ENCODE measurements around the gene NDUFA7. TPM values are rescaled to one million over a fixed set of nuclear protein-coding genes. Genes with fewer than 3 reads are reported as not detected.
"Not testable (repeated sequence)": the region's sequence is repeated elsewhere in the genome, so short reads cannot be mapped to it uniquely, and the experiment has no call there.

The NDUFA7 gene
- total and polyA plus RNA-seq, 9 donors: 7.7 to 63.7 (median 30.2) TPM

GRCh38 chr19:8265872-8266271 is 55.3 kb downstream of the NDUFA7 start:
- TF ChIP-seq CTCF (IDR thresholded peaks at IDR 0.05) (no peak), EP300 (IDR thresholded peaks at IDR 0.05) (no peak), POLR2A (IDR thresholded peaks at IDR 0.05) (no peak)
- 78 to 82% (median 79%) methylated on average over 3 of the region's 3 CpGs for WGBS, 3 donors
- Histone ChIP-seq H3K9me3 (no peaks in the 10 kb centered on the region), H3K4me3 (no peak overlapping the region), H3K36me3 (no peaks in the 10 kb centered on the region), H3K27ac (no peak overlapping the region), H3K4me1 (ENCODE audit: insufficient read depth) (no peaks in the 10 kb centered on the region), H3K27me3 (no peaks in the 10 kb centered on the region)
- intact Hi-C loops (cut with DNase I): loop anchor here in 1 of 4 donors (10.0 kb wide), 1 partner anchor 49 kb away; no protein-coding TSS in a partner anchor
- peak in 1 of 5 donors; percentile 1 for DNase-seq

- intact Hi-C loops (cut with DNase I): loop anchor here in 1 of 4 donors (10.0 kb wide), 1 partner anchor 51 kb away; no protein-coding TSS in a partner anchor
- H3K9me3 ChIP-seq; H3K36me3 ChIP-seq; H3K4me3 ChIP-seq; H3K4me1 ChIP-seq (ENCODE audit: insufficient read depth); H3K27me3 ChIP-seq; H3K27ac ChIP-seq: not testable (repeated sequence)
- 70 to 94% (median 92%) methylated on average over 4 of the region's 4 CpGs for WGBS, 3 donors
- peak in 2 of 5 donors; percentile 1 to 2 for DNase-seq
Observed at GRCh38 chr19:8264248-8264647, 56.9 kb downstream of the NDUFA7 start.

GRCh38 chr19:8262431-8262830 is 58.7 kb downstream of the NDUFA7 start:
- no peaks in the 10 kb centered on the region for H3K9me3 ChIP-seq
- intact Hi-C loops (cut with DNase I): loop anchor here in 1 of 4 donors (10.0 kb wide), 1 partner anchor 52 kb away; no protein-coding TSS in a partner anchor
- H3K27ac ChIP-seq: no peak overlapping the region
- no peaks in the 10 kb centered on the region for H3K36me3 ChIP-seq
- H3K27me3 ChIP-seq: no peaks in the 10 kb centered on the region
- H3K4me1 ChIP-seq (ENCODE audit: insufficient read depth): no peaks in the 10 kb centered on the region
- H3K4me3 ChIP-seq: no peak overlapping the region
- DNase-seq: peak in 1 of 5 donors; percentile 30
- TF ChIP-seq EP300 (IDR thresholded peaks at IDR 0.05) (no peak), POLR2A (IDR thresholded peaks at IDR 0.05) (no peak), CTCF (IDR thresholded peaks at IDR 0.05) (no peak)
- WGBS, 3 donors: 90 to 96% (median 96%) methylated on average over 6 of the region's 6 CpGs

GRCh38 chr19:8261881-8262280 is 59.3 kb downstream of the NDUFA7 start:
- Histone ChIP-seq H3K4me1 (ENCODE audit: insufficient read depth) (no peaks in the 10 kb centered on the region), H3K4me3 (no peak overlapping the region), H3K27ac (no peak overlapping the region), H3K9me3 (no peaks in the 10 kb centered on the region), H3K27me3 (no peaks in the 10 kb centered on the region), H3K36me3 (no peaks in the 10 kb centered on the region)
- peak in 1 of 5 donors; percentile 39 for DNase-seq
- no peak for TF ChIP-seq CTCF (IDR thresholded peaks at IDR 0.05)
- no peak for TF ChIP-seq POLR2A (IDR thresholded peaks at IDR 0.05)
- TF ChIP-seq EP300 (IDR thresholded peaks at IDR 0.05): no peak
- intact Hi-C loops (cut with DNase I): loop anchor here in 1 of 4 donors (10.0 kb wide), 1 partner anchor 53 kb away; no protein-coding TSS in a partner anchor
- 84 to 89% (median 89%) methylated on average over 14 of the region's 14 CpGs for WGBS, 3 donors

- Histone ChIP-seq H3K27me3 (no peaks in the 10 kb centered on the region), H3K36me3 (no peaks in the 10 kb centered on the region), H3K4me1 (ENCODE audit: insufficient read depth) (no peaks in the 10 kb centered on the region), H3K27ac (no peak overlapping the region), H3K9me3 (no peaks in the 10 kb centered on the region), H3K4me3 (no peak overlapping the region)
- WGBS, 3 donors: 89 to 93% (median 89%) methylated on average over 9 of the region's 9 CpGs
- DNase-seq: no peak
- intact Hi-C loops (cut with DNase I): loop anchor here in 1 of 4 donors (10.0 kb wide), 1 partner anchor 53 kb away; no protein-coding TSS in a partner anchor
- TF ChIP-seq CTCF (IDR thresholded peaks at IDR 0.05) (no peak), EP300 (IDR thresholded peaks at IDR 0.05) (no peak), POLR2A (IDR thresholded peaks at IDR 0.05) (no peak)
Observed at GRCh38 chr19:8261347-8261746, 59.8 kb downstream of the NDUFA7 start.
